T-helper 1 cell treated with Interleukin-12 subunit alpha and Interleukin-12 subunit beta and Interleukin-4 antibody, amounts not matched to agents 30 μg/mL and 1 μg/mL, for 36 hours (primary cell): ENCODE data around the gene TINAG.

ENCODE experiments used
- H3K27ac Mint-ChIP-seq: one replicate; pipeline ENCODE4 v1.8.0; 2021; ENCODE audit warnings: mild to moderate bottlenecking, mixed read lengths
- H3K27me3 Mint-ChIP-seq: one replicate; pipeline ENCODE4 v1.8.0; 2021; ENCODE audit warnings: low read depth, mixed read lengths
- H3K36me3 Mint-ChIP-seq: one replicate; pipeline ENCODE4 v1.8.0; 2021; ENCODE audit warnings: low read depth, mixed read lengths
- H3K4me1 Mint-ChIP-seq: one replicate; pipeline ENCODE4 v1.8.0; 2021; ENCODE audit warnings: low read depth, mixed read lengths
- H3K4me3 Mint-ChIP-seq: one replicate; pipeline ENCODE4 v1.8.0; 2021; ENCODE audit warnings: mild to moderate bottlenecking, moderate library complexity, mixed read lengths
- H3K9me3 Mint-ChIP-seq: one replicate; pipeline ENCODE4 v1.8.0; 2021; ENCODE audit warnings: mixed read lengths

TINAG gene

GRCh38 chr6:54354608-54355007 is 46.4 kb downstream of the TINAG start:
- H3K27ac Mint-ChIP-seq, result no peak overlapping the region

GRCh38 chr6:54357141-54357540 is 48.9 kb downstream of the TINAG start:
- no peaks in the 10 kb centered on the region for H3K36me3 Mint-ChIP-seq
- no peak overlapping the region for H3K27ac Mint-ChIP-seq
- no peaks in the 10 kb centered on the region for H3K9me3 Mint-ChIP-seq
- no peaks in the 10 kb centered on the region for H3K4me1 Mint-ChIP-seq
- no peaks in the 10 kb centered on the region for H3K27me3 Mint-ChIP-seq
- no peak overlapping the region for H3K4me3 Mint-ChIP-seq

More at GRCh38 chr6:54354608-54355007, 46.4 kb downstream of the TINAG start:
- H3K4me3 Mint-ChIP-seq, result no peak overlapping the region
- no peaks in the 10 kb centered on the region for H3K4me1 Mint-ChIP-seq
- no peaks in the 10 kb centered on the region for H3K27me3 Mint-ChIP-seq
- H3K9me3 Mint-ChIP-seq, result no peaks in the 10 kb centered on the region
- H3K36me3 Mint-ChIP-seq, result no peaks in the 10 kb centered on the region

DNA sequence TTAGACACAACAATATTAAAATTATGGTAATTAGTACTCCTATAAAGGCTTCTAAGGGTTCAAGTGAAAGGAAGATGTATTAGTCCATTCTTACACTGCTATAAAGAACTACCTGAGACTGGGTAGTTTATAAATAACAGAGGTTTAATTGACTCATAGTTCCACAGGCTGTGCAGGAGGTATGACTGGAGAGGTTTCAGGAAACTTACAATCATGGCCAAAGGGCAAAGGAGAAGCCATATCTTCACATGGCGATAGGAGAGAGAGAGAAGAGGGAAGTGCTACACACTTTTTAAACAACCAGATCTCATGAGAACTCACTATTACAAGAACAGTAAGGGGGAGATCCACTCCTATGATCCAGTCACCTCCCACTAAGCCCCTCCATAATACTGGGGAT is 52.9 kb downstream of the TINAG start:
- no peak overlapping the region for H3K4me3 Mint-ChIP-seq
- no peaks in the 10 kb centered on the region for H3K27me3 Mint-ChIP-seq
- H3K4me1 Mint-ChIP-seq, result no peaks in the 10 kb centered on the region
- H3K27ac Mint-ChIP-seq, result no peak overlapping the region
- H3K9me3 Mint-ChIP-seq, result no peaks in the 10 kb centered on the region
- H3K36me3 Mint-ChIP-seq, result no peaks in the 10 kb centered on the region

- Mint-ChIP-seq H3K4me3 (no peak overlapping the region), H3K27ac (no peak overlapping the region), H3K36me3 (no peaks in the 10 kb centered on the region), H3K4me1 (no peaks in the 10 kb centered on the region), H3K9me3 (no peaks in the 10 kb centered on the region), H3K27me3 (no peaks in the 10 kb centered on the region)
Observed at GRCh38 chr6:54361734-54362133, 53.5 kb downstream of the TINAG start.

DNA sequence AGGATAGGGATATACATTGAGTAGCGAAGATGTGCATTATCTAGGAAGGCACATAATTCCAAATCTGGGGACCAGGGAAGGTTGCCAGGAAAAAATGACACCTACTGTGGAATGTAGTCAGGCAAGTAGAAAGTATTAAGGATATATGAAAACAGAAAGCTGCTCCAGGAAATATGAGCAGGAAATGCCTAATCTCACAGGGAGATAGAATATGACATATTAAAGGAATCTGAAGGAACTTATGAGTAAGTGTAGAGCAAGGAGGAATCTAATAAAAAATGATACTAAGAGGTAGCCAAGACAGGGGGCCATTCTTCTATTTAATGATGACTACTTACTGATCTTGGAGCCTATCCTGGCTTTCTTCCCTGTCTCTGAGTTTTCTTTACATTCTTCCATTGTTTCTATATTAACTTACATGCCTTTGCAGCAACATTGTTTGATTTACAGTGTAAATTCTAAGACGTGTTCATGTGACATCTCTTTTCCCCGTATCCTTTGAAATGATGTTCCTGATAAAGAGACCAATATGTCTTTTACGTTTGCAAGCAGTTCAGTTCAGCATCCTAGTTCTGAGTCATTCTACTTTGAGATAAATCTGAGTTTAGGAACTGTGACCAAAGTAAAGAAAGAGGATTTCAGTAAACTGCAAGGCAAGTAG is 58.6 kb downstream of the TINAG start:
- H3K36me3 Mint-ChIP-seq, result no peaks in the 10 kb centered on the region
- no peaks in the 10 kb centered on the region for H3K4me1 Mint-ChIP-seq
- H3K9me3 Mint-ChIP-seq, result no peaks in the 10 kb centered on the region
- H3K27ac Mint-ChIP-seq, result no peak overlapping the region
- no peaks in the 10 kb centered on the region for H3K27me3 Mint-ChIP-seq
- no peak overlapping the region for H3K4me3 Mint-ChIP-seq

- Mint-ChIP-seq H3K36me3 (no peaks in the 10 kb centered on the region), H3K27me3 (no peaks in the 10 kb centered on the region), H3K9me3 (no peaks in the 10 kb centered on the region), H3K4me1 (no peaks in the 10 kb centered on the region), H3K27ac (no peak overlapping the region), H3K4me3 (no peak overlapping the region)
Observed at GRCh38 chr6:54377776-54378175, 69.5 kb downstream of the TINAG start.

DNA sequence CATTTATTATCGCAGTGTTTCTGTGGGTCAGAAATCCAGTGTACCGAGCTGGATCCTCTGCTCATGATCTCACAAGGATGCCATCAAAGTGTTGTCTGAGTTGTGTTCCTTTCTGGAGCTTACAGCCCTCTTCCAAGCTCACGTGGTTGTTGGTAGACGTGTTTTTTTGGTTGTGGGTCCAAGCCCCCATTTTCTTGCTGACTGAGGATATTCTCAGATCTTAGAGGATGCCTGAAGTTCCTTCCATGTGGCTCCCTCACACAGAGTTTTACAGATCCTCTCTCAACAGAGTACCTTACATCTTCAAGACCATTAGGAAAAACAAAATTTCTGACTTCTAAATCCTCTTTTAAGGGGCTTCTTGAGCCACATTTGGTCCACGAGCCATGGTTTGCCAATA is 78.1 kb downstream of the TINAG start:
- H3K27ac Mint-ChIP-seq, result no peak overlapping the region
- peaks cover 2% of the 10 kb centered on the region for H3K9me3 Mint-ChIP-seq
- no peak overlapping the region for H3K4me3 Mint-ChIP-seq
- H3K4me1 Mint-ChIP-seq, result no peaks in the 10 kb centered on the region
- no peaks in the 10 kb centered on the region for H3K36me3 Mint-ChIP-seq
- no peaks in the 10 kb centered on the region for H3K27me3 Mint-ChIP-seq

DNA sequence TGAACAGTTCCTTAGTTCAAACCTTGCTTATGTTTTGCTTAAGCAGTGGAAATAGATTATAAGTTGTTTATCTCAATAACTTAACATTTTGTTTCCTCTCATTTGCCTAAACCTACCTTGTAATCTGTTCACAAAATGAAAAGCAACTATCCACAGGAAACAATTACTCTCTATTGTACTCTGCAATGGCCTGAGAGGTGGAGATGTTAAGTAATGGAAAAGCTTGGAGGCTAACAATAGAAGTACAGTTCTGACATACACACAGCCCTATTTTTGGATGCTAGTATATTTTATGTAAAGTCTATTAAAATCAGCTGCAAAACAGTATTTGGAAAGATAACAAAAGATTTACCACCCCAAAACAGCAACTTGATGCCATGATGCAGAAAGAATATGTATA is 82.1 kb downstream of the TINAG start:
- Mint-ChIP-seq H3K9me3 (peaks cover 7% of the 10 kb centered on the region), H3K36me3 (no peaks in the 10 kb centered on the region), H3K27ac (no peak overlapping the region), H3K4me3 (no peak overlapping the region), H3K4me1 (no peaks in the 10 kb centered on the region), H3K27me3 (no peaks in the 10 kb centered on the region)

DNA sequence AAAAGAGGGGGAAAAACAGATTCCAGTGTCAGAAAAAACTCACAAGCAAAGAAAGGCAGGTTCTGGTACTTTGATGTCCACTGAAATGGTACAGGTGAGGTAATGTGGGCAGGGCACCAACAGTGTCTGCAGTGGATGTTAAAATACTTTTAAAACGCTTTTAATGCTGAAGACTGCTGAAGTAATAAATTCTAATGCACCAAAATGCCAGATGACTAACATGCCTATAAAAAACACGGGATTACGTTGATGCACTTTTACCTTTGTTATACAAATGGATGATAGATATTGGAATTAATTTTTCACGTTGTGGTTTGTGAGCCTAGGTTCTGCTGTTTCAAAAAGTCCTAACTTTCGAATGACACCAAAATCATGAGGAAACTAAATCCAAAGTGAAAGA is 83.3 kb downstream of the TINAG start:
- no peaks in the 10 kb centered on the region for H3K36me3 Mint-ChIP-seq
- H3K27me3 Mint-ChIP-seq, result no peaks in the 10 kb centered on the region
- peaks cover 7% of the 10 kb centered on the region for H3K9me3 Mint-ChIP-seq
- no peaks in the 10 kb centered on the region for H3K4me1 Mint-ChIP-seq
- no peak overlapping the region for H3K27ac Mint-ChIP-seq
- no peak overlapping the region for H3K4me3 Mint-ChIP-seq

DNA sequence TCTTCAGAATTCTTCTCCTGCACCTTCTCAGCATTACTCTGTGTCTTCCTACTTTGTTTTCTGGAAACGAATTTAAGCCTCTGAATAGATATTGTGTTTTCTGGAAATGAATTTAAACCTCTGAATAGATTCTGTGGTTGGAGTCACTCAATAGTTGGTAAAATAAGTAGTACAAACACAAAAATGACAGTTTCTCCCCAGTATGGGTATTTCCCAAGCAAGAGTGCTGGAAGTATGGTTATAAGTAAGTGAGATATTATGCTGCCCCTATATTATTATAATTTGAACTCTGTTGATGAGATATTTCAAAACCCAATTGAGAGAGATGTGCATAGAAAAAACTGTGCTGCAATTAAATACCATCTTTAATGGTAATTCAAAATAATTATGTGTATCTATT is 94.9 kb downstream of the TINAG start:
- Mint-ChIP-seq H3K4me3 (no peak overlapping the region), H3K4me1 (no peaks in the 10 kb centered on the region), H3K27me3 (no peaks in the 10 kb centered on the region), H3K36me3 (no peaks in the 10 kb centered on the region), H3K27ac (no peak overlapping the region), H3K9me3 (peaks cover 3% of the 10 kb centered on the region)

- Mint-ChIP-seq H3K27me3 (no peaks in the 10 kb centered on the region), H3K9me3 (peaks cover 7% of the 10 kb centered on the region), H3K4me1 (no peaks in the 10 kb centered on the region), H3K4me3 (no peak overlapping the region), H3K27ac (no peak overlapping the region), H3K36me3 (no peaks in the 10 kb centered on the region)
Observed at GRCh38 chr6:54404791-54405190, 96.5 kb downstream of the TINAG start.

DNA sequence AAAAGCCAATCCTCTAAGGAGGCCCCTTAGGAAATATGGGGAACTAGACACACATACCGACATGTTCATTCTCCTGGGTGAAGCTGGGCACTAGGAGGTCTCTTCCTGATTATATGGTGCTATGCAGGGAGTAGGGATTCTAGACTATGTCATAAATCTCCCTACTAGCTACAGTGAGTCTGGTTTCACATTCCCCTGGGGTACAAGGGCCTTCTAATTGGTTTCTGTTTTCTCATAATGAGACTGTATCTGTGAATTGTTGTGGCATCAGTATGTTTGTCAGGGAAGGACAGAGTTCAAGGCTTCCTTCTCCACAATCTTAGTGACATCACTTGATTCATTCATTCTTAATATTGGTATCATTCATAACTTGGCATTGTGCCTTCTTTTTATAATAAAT is 103.5 kb downstream of the TINAG start:
- no peaks in the 10 kb centered on the region for H3K4me1 Mint-ChIP-seq
- H3K36me3 Mint-ChIP-seq, result no peaks in the 10 kb centered on the region
- H3K9me3 Mint-ChIP-seq, result peaks cover 4% of the 10 kb centered on the region
- H3K4me3 Mint-ChIP-seq, result no peak overlapping the region
- no peaks in the 10 kb centered on the region for H3K27me3 Mint-ChIP-seq
- H3K27ac Mint-ChIP-seq, result no peak overlapping the region

GRCh38 chr6:54415517-54415916 is 107.3 kb downstream of the TINAG start:
- Mint-ChIP-seq H3K4me3 (no peak overlapping the region), H3K27me3 (no peaks in the 10 kb centered on the region), H3K27ac (no peak overlapping the region), H3K9me3 (no peaks in the 10 kb centered on the region), H3K4me1 (no peaks in the 10 kb centered on the region), H3K36me3 (no peaks in the 10 kb centered on the region)

- no peaks in the 10 kb centered on the region for H3K9me3 Mint-ChIP-seq
- no peaks in the 10 kb centered on the region for H3K36me3 Mint-ChIP-seq
- no peak overlapping the region for H3K4me3 Mint-ChIP-seq
- H3K27me3 Mint-ChIP-seq, result no peaks in the 10 kb centered on the region
- no peaks in the 10 kb centered on the region for H3K4me1 Mint-ChIP-seq
- H3K27ac Mint-ChIP-seq, result no peak overlapping the region
Observed at GRCh38 chr6:54419885-54420284, 111.6 kb downstream of the TINAG start.

GRCh38 chr6:54426995-54427394 is 118.8 kb downstream of the TINAG start:
- H3K36me3 Mint-ChIP-seq, result no peaks in the 10 kb centered on the region
- no peak overlapping the region for H3K4me3 Mint-ChIP-seq
- H3K27me3 Mint-ChIP-seq, result no peaks in the 10 kb centered on the region
- no peaks in the 10 kb centered on the region for H3K4me1 Mint-ChIP-seq
- no peak overlapping the region for H3K27ac Mint-ChIP-seq
- H3K9me3 Mint-ChIP-seq, result no peaks in the 10 kb centered on the region

- Mint-ChIP-seq H3K4me3 (no peak overlapping the region), H3K9me3 (no peaks in the 10 kb centered on the region), H3K27me3 (no peaks in the 10 kb centered on the region), H3K36me3 (no peaks in the 10 kb centered on the region), H3K4me1 (no peaks in the 10 kb centered on the region), H3K27ac (no peak overlapping the region)
Observed at GRCh38 chr6:54427396-54427937, 119.2 kb downstream of the TINAG start.
